ENCODE results near the gene TNIK.

TNIK gene

DNA sequence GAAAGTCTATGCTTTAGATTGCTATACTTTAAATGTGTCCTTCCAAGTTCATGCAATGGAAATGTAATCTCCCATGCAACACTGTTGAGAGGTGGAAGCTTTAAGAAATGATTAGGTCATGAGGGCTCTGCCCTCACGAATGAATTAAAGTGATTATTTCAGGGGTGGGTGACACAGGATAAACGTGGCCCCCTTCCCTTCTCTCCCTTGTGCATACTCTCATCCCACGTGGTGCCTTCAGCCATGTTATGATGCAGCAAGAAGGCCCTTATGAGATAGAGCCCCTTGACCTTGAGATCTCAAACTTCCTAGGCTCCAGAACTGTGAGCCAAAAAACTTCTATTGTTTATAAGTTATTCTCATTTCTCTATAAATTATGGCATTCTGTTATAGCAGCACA lies 183.3 kb downstream of the TNIK start:
- DNase-seq: no peak

DNA sequence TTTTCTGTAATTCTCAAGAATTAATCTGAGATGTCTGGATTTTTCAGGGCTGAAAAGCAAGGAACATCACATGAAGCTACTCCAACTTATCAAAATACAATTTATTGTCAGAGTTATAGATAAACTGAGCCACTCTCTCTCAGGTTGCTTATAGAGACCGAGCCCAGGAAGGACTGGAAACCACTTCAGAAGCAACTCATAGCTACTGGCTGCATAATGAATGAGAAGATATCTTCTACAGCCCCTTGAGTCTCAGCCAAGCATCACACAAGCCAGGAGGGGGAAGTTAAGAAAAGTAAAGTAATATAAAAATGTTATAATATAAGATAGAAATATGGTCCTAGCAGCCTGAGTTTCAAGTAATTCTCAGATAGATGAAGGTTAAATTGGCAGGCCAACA lies 186.0 kb downstream of the TNIK start:
- DNase-seq: no peak

GRCh38 chr3:171270541-171270940 lies 189.7 kb downstream of the TNIK start:
- DNase-seq: no peak

DNA sequence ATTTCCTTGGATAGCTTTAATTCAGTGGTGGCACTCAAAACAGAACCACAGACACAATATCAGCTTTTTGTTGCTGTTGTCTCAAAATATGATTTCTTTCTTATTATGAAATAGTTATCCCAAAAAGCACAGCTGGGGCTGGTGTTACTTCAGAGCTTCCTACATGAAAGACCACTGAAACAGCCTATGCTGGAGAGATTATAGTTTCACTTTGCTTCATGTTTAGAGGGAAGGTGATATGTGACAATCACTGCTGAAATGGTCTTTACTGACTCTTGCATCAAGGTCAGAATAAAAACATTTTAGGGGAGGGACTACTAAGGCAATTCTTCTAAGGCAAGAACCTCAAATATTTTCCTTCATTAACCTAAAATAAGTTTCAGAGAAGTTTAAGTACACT lies 190.7 kb downstream of the TNIK start:
- no peak for DNase-seq

GRCh38 chr3:171268677-171269076 lies 191.5 kb downstream of the TNIK start:
- DNase-seq: no peak

DNA sequence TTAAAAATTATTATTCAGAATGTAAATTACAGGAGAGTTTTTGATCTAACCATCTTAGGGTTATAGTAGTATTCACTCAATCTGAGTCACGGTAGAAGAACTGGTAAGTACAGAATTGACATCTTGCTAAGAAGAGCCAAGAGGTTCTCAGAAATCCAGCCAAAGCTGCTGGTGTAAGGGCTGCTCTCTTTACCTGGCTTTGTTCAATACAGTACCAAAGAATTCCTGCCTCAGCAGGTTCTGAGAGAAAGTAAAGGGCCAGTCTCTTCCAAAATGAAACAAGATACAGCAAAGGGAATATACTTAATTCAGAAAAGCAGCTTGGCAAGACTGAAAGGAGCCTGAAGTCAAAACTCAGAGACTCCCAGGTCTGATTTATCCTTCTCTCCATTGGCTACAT lies 193.1 kb downstream of the TNIK start:
- DNase-seq: no peak

GRCh38 chr3:171266740-171267073 lies 193.5 kb downstream of the TNIK start:
- DNase-seq: no peak

DNA sequence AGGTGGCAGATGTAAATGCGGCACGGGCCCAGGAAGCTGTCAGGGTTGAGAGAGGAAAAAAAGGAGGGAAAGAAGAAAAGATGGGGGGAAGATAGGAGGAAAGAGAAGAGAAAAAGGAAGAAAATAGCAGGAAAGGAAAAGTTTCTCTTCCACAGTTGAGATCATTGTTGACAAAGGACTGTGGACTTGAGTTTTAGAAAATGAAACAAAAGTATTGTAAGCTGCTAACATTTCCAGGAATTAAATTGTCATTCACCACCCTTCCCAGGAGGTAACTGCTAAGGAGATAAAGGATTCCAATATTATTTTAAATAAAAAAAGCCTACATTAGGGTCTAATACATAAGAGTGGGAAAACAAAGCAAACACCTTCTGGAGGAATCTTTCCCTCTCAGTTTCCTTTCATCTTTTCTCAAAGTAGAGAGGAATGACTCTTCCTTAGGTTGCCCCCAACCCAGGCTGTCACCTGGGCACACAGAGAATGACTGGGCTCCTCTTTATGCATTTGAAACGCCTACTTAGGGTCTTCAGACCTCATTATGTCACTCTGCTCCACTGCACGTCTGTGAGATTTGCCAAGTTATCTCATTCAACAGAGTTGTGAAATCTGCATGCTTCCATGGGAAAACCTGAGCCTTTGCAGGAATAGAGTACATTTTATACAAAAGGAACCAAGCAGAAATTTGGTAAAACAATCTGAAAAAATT lies 194.0 kb downstream of the TNIK start:
- no peak for DNase-seq

DNA sequence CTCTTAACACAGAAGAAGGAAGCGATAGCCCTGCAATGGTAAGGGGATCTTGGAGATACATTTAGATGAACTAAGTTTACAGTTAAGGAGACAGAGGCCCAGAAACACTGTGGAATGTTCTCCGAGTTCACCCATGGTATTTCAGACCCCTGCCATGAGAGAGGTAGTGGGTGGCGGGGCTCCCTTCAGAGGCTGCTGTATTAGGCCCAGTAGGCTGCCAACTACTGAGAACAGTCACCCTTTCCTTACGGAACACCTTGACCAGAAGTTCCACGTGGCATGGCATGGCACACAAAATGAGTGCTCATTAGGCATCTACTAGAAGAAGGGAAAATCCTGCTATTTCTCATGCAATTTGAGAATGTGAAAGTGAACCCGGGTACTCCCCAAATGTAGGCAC lies 195.4 kb downstream of the TNIK start:
- DNase-seq: no peak

DNA sequence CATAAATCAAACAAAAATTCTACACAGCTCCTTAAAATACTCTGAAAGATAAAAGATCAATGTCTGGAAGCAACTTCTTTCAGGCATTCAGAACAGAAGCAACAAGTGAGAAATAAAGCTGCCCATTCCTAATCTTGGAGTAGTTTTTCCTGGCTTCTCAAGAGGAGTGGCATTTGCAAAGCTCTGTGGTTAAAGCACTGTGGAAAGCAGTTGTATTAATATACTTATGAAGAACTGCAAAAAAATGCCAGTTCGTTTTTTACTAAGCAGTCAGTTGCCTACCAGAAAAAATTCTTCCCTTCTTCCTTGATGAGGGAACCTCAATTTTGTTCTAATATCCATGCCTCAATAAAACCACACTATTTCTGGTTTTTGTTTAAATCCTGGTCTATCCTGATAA lies 197.8 kb downstream of the TNIK start:
- no peak for DNase-seq

GRCh38 chr3:171261487-171261886 lies 198.7 kb downstream of the TNIK start:
- DNase-seq: no peak

- no peak for DNase-seq
These were observed 199.3 kb downstream of the TNIK start for GRCh38 chr3:171260899-171261298.

DNA sequence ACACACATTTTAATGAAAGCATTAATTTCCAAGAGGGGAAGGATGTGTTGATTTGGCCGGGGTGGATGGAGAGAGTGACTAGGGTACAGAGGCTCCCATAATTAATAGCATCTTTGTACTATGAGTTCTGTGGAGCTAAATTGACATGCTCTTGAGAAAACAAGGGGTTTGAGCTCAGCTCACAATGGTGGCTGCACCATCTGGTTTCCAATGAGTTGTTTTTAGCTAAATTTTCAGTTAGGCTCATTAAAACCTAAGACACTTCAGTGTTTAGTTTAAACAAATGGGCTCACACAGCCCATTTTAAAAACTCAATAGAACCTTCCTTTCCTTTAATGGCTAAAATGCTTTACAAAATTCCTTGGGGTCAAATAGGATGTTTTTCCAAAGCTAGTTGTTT lies 199.7 kb downstream of the TNIK start:
- DNase-seq: no peak

- DNase-seq: no peak
These were observed 201.9 kb downstream of the TNIK start for GRCh38 chr3:171258316-171258715.

DNA sequence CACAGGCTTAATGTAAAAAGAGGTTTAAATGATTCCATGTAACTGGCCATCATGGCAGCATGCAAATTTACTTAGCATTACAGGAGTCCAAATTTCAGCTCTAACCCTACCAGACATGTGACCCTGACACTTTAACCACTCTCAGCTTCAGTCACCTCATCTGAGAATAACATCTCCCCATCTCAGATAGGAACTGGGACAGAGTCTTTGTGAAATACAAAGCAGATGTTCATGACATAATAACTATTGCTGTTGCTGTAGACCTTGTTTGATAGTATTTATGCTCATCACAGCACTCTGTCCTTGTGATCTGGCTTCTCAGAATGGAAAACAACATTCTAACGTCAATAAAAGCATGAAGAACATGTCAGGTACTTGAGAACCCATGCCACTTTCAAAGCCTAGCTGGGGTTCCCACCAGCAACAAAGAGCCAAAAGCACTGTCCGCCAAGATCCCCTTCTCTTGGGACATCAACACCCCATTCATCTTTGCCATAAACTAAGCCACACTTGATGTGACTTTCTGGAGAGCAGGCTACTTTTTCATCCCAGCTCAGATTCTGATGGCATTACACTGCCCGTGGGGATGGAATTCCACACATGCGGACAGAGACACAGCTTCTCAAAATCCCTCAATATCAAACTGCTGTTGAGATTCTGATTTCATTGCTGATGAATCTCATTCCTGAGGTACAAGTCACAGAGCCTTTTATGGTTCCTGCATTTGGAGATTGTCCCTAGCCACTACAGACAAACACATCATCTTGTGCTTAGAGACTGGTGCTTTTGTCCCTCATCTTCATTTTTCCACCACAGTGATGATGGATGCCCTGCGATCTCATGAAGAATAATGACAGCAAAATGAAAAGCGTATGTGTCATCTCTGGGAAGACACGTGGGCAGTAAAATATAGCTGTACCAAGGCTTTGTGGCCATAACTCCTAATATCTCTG lies 202.7 kb downstream of the TNIK start:
- no peak for DNase-seq

GRCh38 chr3:171256445-171257250 lies 203.6 kb downstream of the TNIK start:
- DNase-seq: no peak

GRCh38 chr3:171255236-171255806 lies 204.9 kb downstream of the TNIK start:
- DNase-seq: no peak

DNA sequence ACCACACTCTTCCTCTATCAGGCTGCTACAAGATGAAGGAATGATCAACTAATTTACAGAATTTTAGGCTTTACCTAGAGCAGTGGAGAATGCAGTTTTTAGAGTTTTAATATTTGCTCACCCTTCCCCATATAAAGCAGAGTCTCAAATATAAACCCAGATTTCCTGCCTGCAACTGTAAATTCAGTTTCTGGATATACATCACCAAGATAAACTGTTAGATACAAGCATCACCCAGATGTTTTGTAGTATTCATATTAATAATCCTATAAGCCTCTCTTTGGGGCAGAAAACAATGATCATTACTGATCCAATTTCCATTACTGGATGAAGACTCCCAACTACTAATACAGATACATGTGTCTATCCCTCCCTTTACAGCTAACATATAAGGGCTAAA lies 205.9 kb downstream of the TNIK start:
- no peak for DNase-seq

DNA sequence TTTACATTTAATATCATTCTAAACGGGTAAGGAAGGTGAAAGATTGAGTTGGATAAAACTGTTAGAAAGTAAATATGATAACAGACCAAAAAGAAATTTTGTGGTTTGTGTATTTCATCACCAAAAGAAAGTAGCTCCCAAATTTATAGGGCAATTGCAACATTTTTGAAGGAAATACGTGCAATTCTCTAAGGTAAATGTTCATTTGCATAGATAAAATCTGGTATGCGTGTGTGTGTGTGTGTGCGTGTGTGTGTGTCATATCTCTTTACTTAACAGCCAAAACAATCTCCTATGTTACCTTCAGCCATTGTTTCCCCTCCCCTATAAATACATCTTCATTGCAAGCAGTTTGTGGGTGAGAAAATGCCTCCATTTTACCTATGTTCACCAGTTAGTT lies 208.4 kb downstream of the TNIK start:
- DNase-seq: no peak

DNA sequence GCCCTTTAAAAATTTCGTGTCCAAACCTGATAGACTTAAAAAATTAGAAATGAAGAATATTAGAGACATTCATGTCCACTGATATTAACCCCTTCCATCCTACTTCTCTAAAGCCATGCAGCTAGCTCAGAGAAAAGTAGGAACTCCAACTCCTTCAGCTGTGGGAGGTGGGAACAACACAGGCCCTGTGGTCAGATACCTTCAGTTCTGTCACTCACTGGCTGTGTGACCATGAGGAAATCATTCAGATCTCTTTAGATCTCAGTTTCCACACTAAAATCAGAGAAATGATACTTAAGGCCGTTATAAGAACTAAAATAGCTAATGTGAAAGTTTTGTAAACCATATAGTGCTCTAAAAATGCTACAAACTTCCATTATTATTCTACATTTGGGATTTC lies 209.8 kb downstream of the TNIK start:
- no peak for DNase-seq

DNA sequence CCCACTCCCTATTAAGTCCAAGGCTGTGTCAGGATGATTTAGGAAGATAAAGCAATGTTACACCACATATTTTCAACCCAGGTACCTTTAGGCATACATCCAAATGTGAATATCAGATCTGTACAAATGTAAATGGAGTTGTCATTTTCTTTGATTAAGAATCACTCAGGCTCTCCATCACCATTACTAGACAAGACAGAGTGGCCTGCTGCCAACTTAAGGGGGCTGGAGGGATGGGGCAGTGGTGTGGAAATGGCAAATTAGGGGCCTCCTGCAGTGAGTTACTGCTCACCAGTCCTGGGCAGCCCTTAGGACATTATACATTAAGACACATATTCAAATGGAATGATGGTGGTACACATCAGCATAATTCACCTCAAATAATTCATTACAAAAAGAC lies 211.0 kb downstream of the TNIK start:
- no peak for DNase-seq

DNA sequence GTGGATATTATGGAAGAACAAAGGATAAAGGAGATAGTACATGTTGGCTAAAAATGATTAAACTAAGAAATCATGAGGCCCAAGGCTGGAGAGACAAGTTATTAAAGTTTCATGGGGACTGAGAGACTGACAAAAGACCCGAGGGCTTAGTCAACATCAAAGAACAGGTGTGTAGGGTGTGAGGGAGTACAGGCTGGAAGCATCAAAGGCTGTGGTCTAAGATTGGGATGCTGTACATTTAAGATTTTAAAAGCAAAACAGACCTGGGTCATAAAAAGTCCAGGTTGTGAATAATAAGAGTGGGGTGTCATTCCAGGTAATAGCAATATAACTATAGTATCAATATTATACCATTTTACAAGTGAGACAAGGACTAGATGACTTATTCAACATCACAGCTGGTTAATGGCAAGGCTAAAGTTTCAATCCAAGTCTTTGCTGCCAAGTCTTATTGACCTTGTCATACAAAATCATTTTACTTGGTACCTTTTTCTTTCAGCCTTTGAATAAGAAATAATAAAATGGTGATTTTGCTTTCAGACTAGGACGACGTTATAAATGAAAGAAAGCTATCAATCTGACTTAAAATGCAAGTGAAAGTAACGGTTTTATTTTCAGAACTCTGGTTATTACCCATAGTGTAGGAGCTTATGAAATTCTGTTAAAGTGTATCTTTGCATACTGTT lies 211.6 kb downstream of the TNIK start:
- no peak for DNase-seq

Measured in stimulated activated CD4-positive, alpha-beta T cell treated with anti-CD3 and anti-CD28 coated beads, Interleukin-4, amount 100 ng/mL, for 4 hours (primary cell).